IMR-90 (cell line): Measurements from ENCODE around the gene IFI27L2.

Source experiments
- CTCF ChIP-seq: conservative IDR thresholded peaks from 2 replicates; pipeline ENCODE4 v1.5.1; 2012; ENCODE audit warnings: mild to moderate bottlenecking, low read depth, low read length, improper control_type of control experiment
- ELK1 ChIP-seq: fragments of 150-350 bp; IDR thresholded peaks from 2 replicates; pipeline ENCODE4 v1.6.1; 2016; ENCODE audit warnings: low read depth, mild to moderate bottlenecking, low read length, moderate library complexity, borderline replicate concordance
- MXI1 ChIP-seq: IDR thresholded peaks from 2 replicates; pipeline ENCODE4 v1.6.1; 2012; ENCODE audit warnings: low read depth, mild to moderate bottlenecking, low read length, moderate library complexity, borderline replicate concordance
- POLR2A ChIP-seq: IDR thresholded peaks from 2 replicates; pipeline ENCODE4 v1.6.1; 2012; ENCODE audit warnings: mild to moderate bottlenecking, low read depth, low read length
- RCOR1 ChIP-seq: IDR thresholded peaks from 2 replicates; pipeline ENCODE4 v1.6.1; 2012; ENCODE audit warnings: mild to moderate bottlenecking, low read length, improper control_type of control experiment; ENCODE audit not compliant: insufficient replicate concordance

GRCh38 chr14:94173471-94173884, 44.1 kb upstream of the IFI27L2 start:
- TF ChIP-seq POLR2A (no peak), RCOR1 (no peak), CTCF (no peak), ELK1 (no peak), MXI1 (no peak)
